Activated gamma-delta T cell treated with anti-CD3 and anti-CD28 coated beads, Interleukin-2, amount 50 U/mL, for 16 hours (primary cell): ENCODE data around the gene CASZ1.

Experiments
- DNase-seq: peaks from one replicate; pipeline ENCODE4 v3.0.0-alpha.2; 2020; ENCODE audit warnings: low read depth

Gene CASZ1

GRCh38 chr1:10775763-10776162 is 20.7 kb downstream of the CASZ1 start:
- no peak for DNase-seq

DNA sequence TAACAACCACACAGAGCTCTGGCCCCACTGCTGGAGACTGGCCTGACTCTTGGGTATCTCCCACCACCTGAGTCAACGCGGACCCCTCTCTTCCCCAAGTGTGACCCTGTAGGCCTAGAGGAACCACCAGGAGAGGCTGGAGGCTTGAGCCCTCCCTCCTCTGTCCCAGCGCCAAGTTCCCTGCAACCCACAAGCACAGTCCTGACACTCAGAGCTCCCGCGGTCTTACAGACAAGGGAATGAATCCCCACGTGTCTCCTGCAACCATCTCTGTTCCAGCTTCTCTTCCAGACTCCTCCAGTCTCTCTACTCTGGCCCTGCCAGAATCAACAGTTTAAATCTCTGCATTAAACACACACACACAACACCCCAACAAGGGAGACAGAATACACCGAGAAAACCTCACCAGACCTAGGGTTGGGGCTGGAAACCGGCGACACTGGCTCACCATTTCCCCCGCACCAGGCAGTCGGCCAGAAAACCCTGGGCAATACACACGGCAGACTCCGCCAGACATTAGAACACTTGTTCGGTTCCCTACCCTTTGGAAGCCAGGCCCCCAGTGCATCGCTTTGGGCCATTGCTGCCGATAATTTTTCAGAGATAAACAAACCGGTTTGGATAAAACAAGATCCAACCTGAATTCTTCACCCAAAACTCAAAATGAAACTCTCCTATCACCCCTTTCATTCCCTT is 21.7 kb downstream of the CASZ1 start:
- DNase-seq, result no peak

DNA sequence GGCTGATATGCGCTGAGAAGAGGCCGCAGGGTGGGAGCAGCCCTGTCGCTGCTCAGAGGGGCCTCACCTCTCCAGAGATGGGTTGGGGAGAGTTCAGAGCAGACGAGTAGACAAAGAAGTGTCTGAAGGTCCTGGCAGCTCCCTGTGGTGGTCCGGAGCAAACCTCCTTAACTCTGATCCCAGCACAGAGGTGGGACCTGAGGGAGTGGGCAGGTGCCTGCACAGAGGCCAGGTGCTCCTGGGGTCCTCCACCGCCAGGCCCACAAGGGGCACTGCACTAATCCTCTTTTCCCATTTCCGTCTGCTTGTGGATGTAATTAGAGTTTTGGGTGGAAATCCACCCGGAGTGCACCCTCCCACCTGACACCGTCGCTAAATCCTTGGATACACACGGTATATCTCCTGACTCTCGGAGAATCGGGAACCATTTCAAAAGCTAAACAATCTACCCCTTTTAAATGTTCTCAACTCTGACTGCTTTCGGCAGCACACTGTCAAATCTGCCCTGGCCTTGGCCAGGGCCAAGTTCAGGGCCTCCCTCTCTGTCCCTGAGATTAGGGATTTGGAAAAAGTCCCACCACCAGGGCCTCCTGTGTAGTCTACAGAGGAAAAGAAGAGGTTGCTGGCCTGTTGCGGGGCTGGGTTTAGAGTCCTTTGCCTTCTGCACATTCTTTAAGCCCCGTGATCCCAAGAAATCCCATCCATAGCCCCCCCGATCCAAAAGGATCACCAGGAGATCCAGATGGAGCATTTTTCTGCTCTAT is 22.4 kb downstream of the CASZ1 start:
- DNase-seq, result no peak

DNA sequence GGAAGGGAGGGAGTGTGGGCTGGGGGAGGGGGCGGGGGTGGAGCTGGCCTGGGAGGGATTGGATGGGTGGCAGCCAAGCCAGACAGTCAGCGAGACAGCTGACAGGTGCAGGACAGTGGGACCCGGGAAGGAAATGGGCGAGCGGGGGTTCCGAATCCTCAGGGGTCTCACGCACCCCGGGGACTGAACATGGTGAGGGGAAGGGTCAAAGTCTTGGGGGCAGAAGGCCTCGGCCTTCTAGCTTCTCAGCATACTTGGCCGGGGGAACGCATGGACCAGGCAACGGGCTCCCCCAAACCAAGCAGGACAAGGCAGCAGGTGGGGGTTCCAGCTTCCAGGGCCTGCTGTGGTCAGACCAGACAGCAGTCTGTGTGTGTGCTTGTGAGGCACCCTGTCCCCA is 23.1 kb downstream of the CASZ1 start:
- DNase-seq, result no peak

DNA sequence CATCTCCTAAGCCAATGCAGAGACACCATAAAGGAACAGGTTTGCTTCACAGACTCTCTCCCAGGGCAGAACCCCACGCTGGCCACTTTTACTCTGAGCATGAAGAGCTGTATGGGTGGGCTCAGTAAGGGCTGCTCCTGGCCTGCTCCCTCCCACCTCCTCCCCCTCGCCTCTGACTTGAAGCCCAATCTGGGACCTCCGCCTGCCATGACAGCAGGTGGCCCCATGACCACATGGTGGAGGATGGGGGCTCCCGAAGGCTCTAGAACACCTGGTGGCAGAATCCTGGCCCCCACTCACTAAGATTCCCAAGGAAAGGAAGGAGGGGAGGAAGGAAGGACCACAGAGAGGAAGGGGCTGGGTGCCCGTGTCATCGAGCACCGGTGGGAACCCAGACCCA is 23.7 kb downstream of the CASZ1 start:
- DNase-seq, result no peak

DNA sequence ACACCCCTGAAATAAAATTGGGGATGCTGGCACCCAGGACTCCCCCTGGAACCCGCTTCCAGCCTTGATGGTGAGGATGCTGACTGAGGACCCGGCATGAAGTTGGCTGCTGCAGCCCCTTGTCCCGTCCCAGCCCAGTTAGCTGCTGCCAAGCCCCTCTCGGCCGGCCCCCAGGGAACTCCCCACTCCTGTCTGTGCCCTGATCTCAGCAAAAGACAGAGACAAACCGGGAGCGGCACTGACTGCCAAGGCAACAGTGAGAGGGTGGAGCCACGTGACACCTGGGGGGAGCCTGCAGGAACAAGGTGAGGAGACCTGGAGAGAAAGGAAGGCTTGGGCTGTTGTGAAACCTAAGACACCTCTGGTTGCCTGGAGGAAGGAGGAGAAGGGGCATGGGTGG is 24.7 kb downstream of the CASZ1 start:
- no peak for DNase-seq

DNA sequence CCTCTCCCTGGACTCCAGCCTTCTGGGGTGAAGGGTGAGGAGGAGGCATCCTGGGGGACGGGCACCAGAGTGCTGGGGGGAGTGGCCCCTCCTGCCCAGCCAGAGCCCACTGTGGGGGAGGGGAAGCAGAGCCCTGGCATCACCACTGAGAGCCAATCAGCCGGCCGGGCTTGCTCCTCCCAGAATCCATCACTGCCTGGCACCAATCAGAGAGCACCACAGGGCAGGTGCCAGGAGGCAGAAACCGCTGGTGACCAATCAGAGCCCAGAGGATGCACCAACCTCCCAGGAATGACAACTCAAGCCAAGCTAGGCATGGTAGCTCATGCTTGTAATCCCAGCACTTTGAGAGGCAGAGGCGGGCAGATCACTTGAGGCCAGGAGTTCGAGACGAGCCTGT is 27.9 kb downstream of the CASZ1 start:
- no peak for DNase-seq

DNA sequence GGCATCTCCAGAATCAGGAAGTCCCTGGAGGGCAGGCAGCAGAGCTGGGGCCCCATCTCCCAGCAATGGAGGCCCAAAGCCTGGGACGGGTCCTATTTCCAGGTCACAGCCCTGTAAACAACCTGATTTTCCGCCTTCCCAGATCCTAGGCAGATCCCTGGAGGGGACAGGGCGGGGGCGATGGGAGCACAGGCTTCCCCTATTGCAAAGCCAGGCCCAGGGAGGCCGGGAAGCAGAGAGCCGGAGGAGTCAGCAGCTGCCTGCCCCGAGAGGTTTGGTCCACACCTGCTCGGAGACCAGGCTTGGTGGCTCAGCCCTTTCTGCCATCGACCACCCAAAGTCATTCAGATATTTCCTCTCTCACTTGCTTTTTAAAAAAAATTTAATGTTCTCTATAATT is 29.2 kb downstream of the CASZ1 start:
- no peak for DNase-seq

DNA sequence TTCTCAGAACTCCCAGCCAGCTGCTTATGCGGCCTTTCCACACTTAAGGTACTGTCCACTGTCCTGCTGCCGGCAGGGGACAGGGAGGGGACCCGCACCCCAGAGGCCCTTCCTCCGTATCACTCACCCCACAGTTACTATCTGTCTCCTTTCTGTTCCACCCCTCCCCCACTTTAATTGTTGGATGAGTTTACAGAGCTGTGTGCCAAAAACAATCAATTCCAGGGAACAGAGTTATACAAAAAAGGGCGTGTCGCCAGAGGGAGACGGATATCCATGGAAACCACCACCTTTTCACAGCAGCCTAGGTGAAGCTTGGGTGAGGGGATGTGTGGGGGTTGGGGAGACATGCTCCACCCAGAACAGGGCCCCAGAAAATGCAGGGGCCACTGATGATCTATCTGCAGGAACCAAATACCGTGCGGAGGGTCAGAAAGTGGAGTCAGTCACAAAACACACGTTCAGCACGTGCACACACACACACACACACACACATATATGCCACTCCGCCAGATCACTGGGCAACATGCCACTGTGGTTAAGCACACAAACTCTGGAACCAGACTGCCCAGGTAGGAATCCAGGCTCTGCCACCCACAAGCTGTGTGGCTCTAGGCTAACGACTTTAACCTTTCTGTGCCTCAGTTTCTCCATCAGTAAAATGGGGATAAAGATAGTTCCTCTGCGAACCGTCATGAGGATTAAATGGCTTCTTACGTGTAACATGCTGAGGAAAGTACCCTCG is 30.5 kb downstream of the CASZ1 start:
- DNase-seq, result no peak

- DNase-seq, result no peak
These were observed 31.1 kb downstream of the CASZ1 start for GRCh38 chr1:10765304-10765703.

DNA sequence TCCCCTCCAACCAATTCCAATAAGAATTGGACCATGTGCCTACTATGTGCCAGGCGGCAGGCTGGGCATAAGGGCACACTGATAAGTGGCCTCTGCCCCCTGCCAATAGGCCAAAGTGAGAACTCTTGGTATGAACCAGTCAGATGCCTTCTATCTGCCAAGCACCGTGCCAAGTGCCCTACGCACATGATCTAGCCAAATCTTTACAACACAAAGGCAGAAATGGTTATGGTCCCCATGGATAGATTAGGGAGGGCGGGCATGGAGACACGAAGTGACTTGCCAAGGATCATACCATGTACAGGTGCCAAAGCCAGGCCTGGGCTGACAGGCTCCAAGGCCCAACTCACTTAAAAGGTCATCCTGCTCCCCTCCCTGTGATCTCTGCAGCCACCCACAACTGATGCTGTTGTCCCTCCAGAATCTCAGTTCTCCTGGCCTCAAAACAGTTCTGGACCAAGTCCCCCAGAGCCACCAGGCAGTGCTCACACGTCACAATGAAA is 32.1 kb downstream of the CASZ1 start:
- DNase-seq, result no peak

DNA sequence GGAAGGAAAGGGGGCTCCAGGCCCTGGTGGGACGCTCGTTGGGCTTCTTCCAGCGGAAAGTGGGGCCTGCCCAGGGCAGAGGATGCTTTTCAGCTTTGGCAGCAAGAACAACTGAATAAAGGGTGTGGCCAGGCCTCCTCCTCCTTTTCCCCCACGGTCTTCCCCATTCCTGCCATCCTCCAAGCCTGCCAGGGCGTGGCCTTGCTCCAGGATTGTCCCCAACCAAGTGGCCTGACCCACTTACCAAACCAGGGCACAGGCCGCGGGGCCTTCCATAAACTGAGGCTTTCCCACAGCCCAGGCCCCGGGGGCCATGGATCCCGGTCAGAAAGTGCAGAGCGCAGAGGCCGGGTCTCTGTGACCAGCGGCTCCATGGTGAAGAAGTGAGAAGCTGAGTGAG is 33.6 kb downstream of the CASZ1 start:
- no peak for DNase-seq

GRCh38 chr1:10762153-10762523 is 34.3 kb downstream of the CASZ1 start:
- DNase-seq, result no peak

- no peak for DNase-seq
These were observed 34.8 kb downstream of the CASZ1 start for GRCh38 chr1:10761503-10762152.

GRCh38 chr1:10760566-10761502 is 35.6 kb downstream of the CASZ1 start:
- no peak for DNase-seq

GRCh38 chr1:10759413-10760200 is 36.8 kb downstream of the CASZ1 start:
- DNase-seq, result no peak

GRCh38 chr1:10756842-10757241 is 39.6 kb downstream of the CASZ1 start:
- no peak for DNase-seq

- DNase-seq, result peak; percentile 30
These were observed 40.4 kb downstream of the CASZ1 start for GRCh38 chr1:10755970-10756521.

GRCh38 chr1:10754568-10755329 is 41.7 kb downstream of the CASZ1 start:
- DNase-seq, result no peak
